ENCODE measurements around the gene CARM1.

The CARM1 gene

GRCh38 chr19:10870955-10871603 is at the start of gene CARM1:
Gene CARM1 (plus strand): TSS chr19:10871553. CDS start chr19:10871703, 150 bp downstream.
- DNase-seq (ENCODE audit: low read depth): peak; percentile 100
- TF ChIP-seq CTCF (IDR thresholded peaks at IDR 0.05; ENCODE audit: insufficient read depth, low read depth, low read length, missing control alignments): peak; percentile 72
- H3K4me3 ChIP-seq (ENCODE audit: low read depth, low read length): peak within 1 kb of the TSS; percentile 94

- no peak for DNase-seq (ENCODE audit: low read depth)
- no peak overlapping the region for H3K4me3 ChIP-seq (ENCODE audit: low read depth, low read length)
- no peak for TF ChIP-seq CTCF (IDR thresholded peaks at IDR 0.05; ENCODE audit: insufficient read depth, low read depth, low read length, missing control alignments)
Measured at GRCh38 chr19:10823690-10824089, 47.7 kb upstream of the CARM1 start.

DNA sequence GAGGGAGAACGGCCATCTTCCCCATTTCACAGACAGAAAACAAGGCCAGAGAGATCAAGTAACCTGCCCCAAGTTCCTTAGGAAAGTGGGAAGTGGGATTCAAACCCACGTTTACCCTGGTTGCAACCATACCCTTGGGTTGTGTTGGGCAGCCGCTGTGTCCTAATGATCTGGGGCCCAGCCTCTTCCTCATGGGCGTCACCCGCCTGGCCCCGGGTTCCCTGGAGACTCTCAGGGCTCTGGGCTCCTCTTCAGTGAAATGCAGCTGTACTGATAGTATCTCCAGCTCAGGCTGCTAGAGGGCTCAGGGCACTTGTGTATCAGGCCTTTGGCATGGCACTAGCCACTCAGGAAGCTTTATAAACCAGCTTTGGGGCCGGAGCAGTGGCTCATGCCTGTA is 45.1 kb upstream of the CARM1 start:
- DNase-seq (ENCODE audit: low read depth): no peak

GRCh38 chr19:10826846-10827245 is 44.5 kb upstream of the CARM1 start:
- H3K4me3 ChIP-seq (ENCODE audit: low read depth, low read length): no peak overlapping the region
- DNase-seq (ENCODE audit: low read depth): no peak
- TF ChIP-seq CTCF (IDR thresholded peaks at IDR 0.05; ENCODE audit: insufficient read depth, low read depth, low read length, missing control alignments): no peak

More for the DNA sequence above, 45.1 kb upstream of the CARM1 start:
- no peak for TF ChIP-seq CTCF (IDR thresholded peaks at IDR 0.05; ENCODE audit: insufficient read depth, low read depth, low read length, missing control alignments)
- H3K4me3 ChIP-seq (ENCODE audit: low read depth, low read length): no peak overlapping the region

DNA sequence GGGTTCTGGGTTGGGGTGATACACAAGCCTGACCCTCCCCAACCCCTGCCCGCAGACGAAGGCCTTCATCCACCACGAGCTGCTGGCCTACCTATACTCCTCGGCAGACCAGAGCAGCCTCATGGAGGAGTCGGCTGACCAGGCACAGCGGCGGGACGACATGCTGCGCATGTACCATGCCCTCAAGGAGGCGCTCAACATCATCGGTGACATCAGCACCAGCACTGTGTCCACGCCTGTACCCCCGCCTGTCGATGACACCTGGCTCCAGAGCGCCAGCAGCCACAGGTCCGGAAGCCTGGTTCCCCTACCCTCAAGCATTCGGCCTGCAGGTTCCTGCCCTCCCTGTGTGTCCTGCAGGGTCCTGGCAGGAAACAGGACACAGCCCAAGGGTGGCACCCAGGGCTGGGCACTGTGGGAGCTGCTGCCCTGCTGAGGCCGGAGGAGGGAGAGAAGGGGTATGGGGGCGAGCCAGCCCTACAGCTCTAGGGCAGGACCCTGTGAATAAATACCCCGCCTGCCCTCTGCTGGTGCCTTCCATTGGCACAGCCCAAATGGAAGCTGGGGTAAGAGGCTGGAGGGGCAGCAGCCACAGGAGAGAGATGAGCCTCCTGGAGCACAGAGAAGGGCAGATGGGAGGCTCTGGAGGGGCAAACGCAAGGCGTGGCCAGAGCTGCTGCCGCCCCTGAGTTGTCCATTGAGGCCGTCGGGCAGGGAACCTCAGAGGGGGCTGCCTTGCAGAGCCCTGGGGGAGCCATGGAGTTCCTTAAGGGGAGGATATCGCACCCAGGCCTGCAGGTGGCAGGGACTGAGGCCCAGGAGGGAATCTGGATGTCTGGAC is 42.2 kb upstream of the CARM1 start:
- H3K4me3 ChIP-seq (ENCODE audit: low read depth, low read length): no peak overlapping the region
- TF ChIP-seq CTCF (IDR thresholded peaks at IDR 0.05; ENCODE audit: insufficient read depth, low read depth, low read length, missing control alignments): no peak
- DNase-seq (ENCODE audit: low read depth): no peak

GRCh38 chr19:10829967-10830366 is 41.4 kb upstream of the CARM1 start:
- DNase-seq (ENCODE audit: low read depth): no peak
- no peak overlapping the region for H3K4me3 ChIP-seq (ENCODE audit: low read depth, low read length)
- no peak for TF ChIP-seq CTCF (IDR thresholded peaks at IDR 0.05; ENCODE audit: insufficient read depth, low read depth, low read length, missing control alignments)

Measured in GM12865 (cell line).